Stomach smooth muscle (tissue), 2 donors: ENCODE results near the gene VIPR2.

Experiments
- H3K27ac ChIP-seq: one replicate; pipeline ENCODE4 v1.7.0; 2013; ENCODE audit warnings: mild to moderate bottlenecking, low read length, inconsistent platforms
- H3K27me3 ChIP-seq, 2 donors: one replicate each; pipeline ENCODE4 v1.7.0; 2013; ENCODE audit warnings: low read length in 2 of 2; ENCODE audit not compliant: insufficient read depth in 2 of 2, control insufficient read depth in 1 of 2
- H3K36me3 ChIP-seq, 2 donors: one replicate each; pipeline ENCODE4 v1.7.0; 2013; ENCODE audit warnings: low read length in 2 of 2; ENCODE audit not compliant: control insufficient read depth in 2 of 2, insufficient read depth in 2 of 2
- H3K4me1 ChIP-seq: one replicate; pipeline ENCODE4 v1.7.0; 2013; ENCODE audit warnings: low read length; ENCODE audit not compliant: control insufficient read depth, insufficient read depth
- H3K4me3 ChIP-seq, 2 donors: one replicate each; pipeline ENCODE4 v1.7.0; 2013; ENCODE audit warnings: low read length in 2 of 2
- H3K9ac ChIP-seq, 2 donors: one replicate each; pipeline ENCODE4 v1.7.0; 2013; ENCODE audit warnings: low read length in 2 of 2, mild to moderate bottlenecking in 1 of 2
- H3K9me3 ChIP-seq, 2 donors: one replicate each; pipeline ENCODE4 v1.7.0; 2013; ENCODE audit warnings: low read length in 2 of 2; ENCODE audit not compliant: control insufficient read depth in 2 of 2
- donor health status: healthy.
- donor health status: Pancreatic carcinoma.

VIPR2 gene

GRCh38 chr7:159062569-159062968 is 82.1 kb downstream of the VIPR2 start:
- Histone ChIP-seq H3K4me3 (no peak overlapping the region), H3K36me3 (peaks cover 0 to 2% of the 10 kb centered on the region in 2 donors)

GRCh38 chr7:159061674-159062212 is 82.9 kb downstream of the VIPR2 start:
- Histone ChIP-seq H3K4me1 (peaks cover 9% of the 10 kb centered on the region), H3K9ac (no peak overlapping the region), H3K9me3 (peaks cover 0 to 3% of the 10 kb centered on the region in 2 donors), H3K4me3 (no peak overlapping the region), H3K36me3 (peaks cover 0 to 2% of the 10 kb centered on the region in 2 donors), H3K27ac (no peak overlapping the region), H3K27me3 (peaks cover 3 to 5% of the 10 kb centered on the region in 2 donors)

More at GRCh38 chr7:159062569-159062968, 82.1 kb downstream of the VIPR2 start:
- Histone ChIP-seq H3K4me1 (peaks cover 17% of the 10 kb centered on the region), H3K9ac (no peak overlapping the region), H3K27me3 (peaks cover 3 to 5% of the 10 kb centered on the region in 2 donors), H3K9me3 (peaks cover 0 to 3% of the 10 kb centered on the region in 2 donors), H3K27ac (no peak overlapping the region)

DNA sequence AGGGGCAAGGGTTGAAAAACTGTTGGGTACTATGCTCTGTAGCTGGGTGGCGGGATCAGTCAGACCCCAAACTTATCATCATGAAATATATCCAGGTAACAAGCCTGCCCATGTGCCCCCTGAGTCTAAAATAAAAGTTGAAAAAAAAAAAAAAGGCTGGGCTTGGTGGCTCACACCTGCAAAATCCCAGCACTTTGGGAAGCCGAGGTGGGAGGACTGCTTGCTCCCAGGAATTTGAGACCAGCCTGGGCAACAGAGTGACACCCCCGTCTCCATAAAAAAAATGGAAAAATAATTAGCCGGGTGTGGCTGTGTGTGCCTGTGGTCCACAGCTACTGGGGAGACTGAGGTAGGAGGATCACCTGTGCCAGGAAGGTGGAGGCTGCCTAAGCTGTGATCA is 83.5 kb downstream of the VIPR2 start:
- no peak overlapping the region for H3K9ac ChIP-seq
- no peak overlapping the region for H3K4me3 ChIP-seq
- H3K4me1 ChIP-seq, result peaks cover 8% of the 10 kb centered on the region

GRCh38 chr7:159060440-159060839 is 84.2 kb downstream of the VIPR2 start:
- Histone ChIP-seq H3K9me3 (peaks cover 0 to 3% of the 10 kb centered on the region in 2 donors), H3K4me1 (peaks cover 6% of the 10 kb centered on the region), H3K4me3 (no peak overlapping the region), H3K36me3 (peaks cover 0 to 2% of the 10 kb centered on the region in 2 donors), H3K27ac (no peak overlapping the region), H3K9ac (no peak overlapping the region), H3K27me3 (peaks cover 3 to 5% of the 10 kb centered on the region in 2 donors)

More for the DNA sequence above, 83.5 kb downstream of the VIPR2 start:
- peaks cover 3 to 5% of the 10 kb centered on the region in 2 donors for H3K27me3 ChIP-seq
- H3K9me3 ChIP-seq, result peaks cover 0 to 3% of the 10 kb centered on the region in 2 donors
- no peak overlapping the region for H3K27ac ChIP-seq
- H3K36me3 ChIP-seq, result peaks cover 0 to 2% of the 10 kb centered on the region in 2 donors

- H3K36me3 ChIP-seq, result peaks cover 0 to 2% of the 10 kb centered on the region in 2 donors
- H3K27me3 ChIP-seq, result peaks cover 3 to 5% of the 10 kb centered on the region in 2 donors
- H3K9me3 ChIP-seq, result peaks cover 0 to 3% of the 10 kb centered on the region in 2 donors
- H3K4me3 ChIP-seq, result no peak overlapping the region
- no peak overlapping the region for H3K27ac ChIP-seq
- H3K4me1 ChIP-seq, result peaks cover 4% of the 10 kb centered on the region
- no peak overlapping the region for H3K9ac ChIP-seq
Observed at GRCh38 chr7:159059629-159060028, 85.0 kb downstream of the VIPR2 start.

DNA sequence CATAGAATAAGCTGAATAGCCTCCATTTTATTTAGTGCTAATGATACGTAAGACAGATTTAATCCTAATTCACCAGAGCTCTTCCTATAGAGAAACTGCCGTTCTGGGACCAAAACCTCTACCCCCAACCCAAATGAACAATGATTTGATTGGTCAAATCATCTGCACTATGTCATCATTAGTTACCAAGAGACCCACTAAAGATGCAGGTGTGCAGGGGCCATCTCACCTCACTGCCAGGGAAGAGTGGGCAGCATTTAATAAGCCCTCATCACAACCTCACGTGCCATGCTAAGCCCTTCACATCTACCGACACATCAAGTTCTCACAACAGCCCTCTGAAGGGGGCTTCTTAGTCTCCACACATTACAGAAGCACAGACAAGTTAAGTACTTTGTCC is 87.0 kb downstream of the VIPR2 start:
- Histone ChIP-seq H3K27ac (no peak overlapping the region), H3K4me1 (no peaks in the 10 kb centered on the region), H3K27me3 (peaks cover 3 to 5% of the 10 kb centered on the region in 2 donors), H3K4me3 (no peak overlapping the region), H3K9me3 (peaks cover 0 to 3% of the 10 kb centered on the region in 2 donors), H3K36me3 (peaks cover 0 to 2% of the 10 kb centered on the region in 2 donors), H3K9ac (no peak overlapping the region)

GRCh38 chr7:159056737-159057136 is 87.9 kb downstream of the VIPR2 start:
- peaks cover 0 to 3% of the 10 kb centered on the region in 2 donors for H3K9me3 ChIP-seq
- no peak overlapping the region for H3K27ac ChIP-seq
- peaks cover 0 to 2% of the 10 kb centered on the region in 2 donors for H3K36me3 ChIP-seq
- no peaks in the 10 kb centered on the region for H3K4me1 ChIP-seq
- H3K27me3 ChIP-seq, result peaks cover 3 to 5% of the 10 kb centered on the region in 2 donors
- H3K4me3 ChIP-seq, result no peak overlapping the region
- H3K9ac ChIP-seq, result no peak overlapping the region

- H3K36me3 ChIP-seq, result no peaks in the 10 kb centered on the region
- H3K4me1 ChIP-seq, result no peaks in the 10 kb centered on the region
- H3K4me3 ChIP-seq, result no peak overlapping the region
- H3K27ac ChIP-seq, result no peak overlapping the region
- no peaks in the 10 kb centered on the region for H3K9me3 ChIP-seq
- H3K27me3 ChIP-seq, result no peaks in the 10 kb centered on the region
- no peak overlapping the region for H3K9ac ChIP-seq
Observed at GRCh38 chr7:159051916-159052315, 92.8 kb downstream of the VIPR2 start.

GRCh38 chr7:159050704-159051103 is 94.0 kb downstream of the VIPR2 start:
- H3K27ac ChIP-seq, result no peak overlapping the region
- H3K27me3 ChIP-seq, result no peaks in the 10 kb centered on the region
- H3K4me1 ChIP-seq, result no peaks in the 10 kb centered on the region
- H3K36me3 ChIP-seq, result no peaks in the 10 kb centered on the region
- no peaks in the 10 kb centered on the region for H3K9me3 ChIP-seq
- no peak overlapping the region for H3K4me3 ChIP-seq
- H3K9ac ChIP-seq, result no peak overlapping the region

GRCh38 chr7:159049266-159050025 is 95.2 kb downstream of the VIPR2 start:
- Histone ChIP-seq H3K27ac (no peak overlapping the region), H3K4me3 (no peak overlapping the region), H3K27me3 (no peaks in the 10 kb centered on the region), H3K4me1 (no peaks in the 10 kb centered on the region), H3K36me3 (no peaks in the 10 kb centered on the region), H3K9ac (no peak overlapping the region), H3K9me3 (no peaks in the 10 kb centered on the region)

DNA sequence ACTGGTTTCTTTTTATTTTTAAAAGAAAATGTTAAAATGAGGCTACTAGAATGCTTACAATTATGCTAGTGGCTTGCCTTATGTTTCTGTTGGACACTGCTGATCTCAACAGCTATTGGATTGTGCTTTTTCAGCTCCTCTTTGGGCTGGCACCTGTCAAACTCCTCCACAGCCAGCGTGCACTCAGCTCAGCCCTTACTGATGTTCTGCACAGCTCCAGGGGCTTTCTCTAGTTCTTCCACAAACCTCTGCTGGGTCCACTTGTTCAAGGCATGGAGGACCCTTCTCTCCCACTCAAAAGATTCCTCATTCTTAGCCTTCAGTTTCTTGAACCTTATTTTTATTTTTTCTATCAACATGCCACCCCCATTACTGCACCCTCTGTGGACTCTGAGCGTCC is 96.0 kb downstream of the VIPR2 start:
- no peak overlapping the region for H3K4me3 ChIP-seq
- H3K27me3 ChIP-seq, result no peaks in the 10 kb centered on the region
- H3K36me3 ChIP-seq, result no peaks in the 10 kb centered on the region
- H3K4me1 ChIP-seq, result no peaks in the 10 kb centered on the region
- H3K9ac ChIP-seq, result no peak overlapping the region
- peaks cover 0 to 3% of the 10 kb centered on the region in 2 donors for H3K9me3 ChIP-seq
- no peak overlapping the region for H3K27ac ChIP-seq
